AG09319 (cell line): ENCODE results near the gene B3GLCT.

Source experiments
- DNase-seq: peaks from one replicate; pipeline ENCODE4 v3.0.0-alpha.2; 2010; ENCODE audit warnings: low read depth; ENCODE audit errors: extremely low read depth
- CTCF ChIP-seq: IDR thresholded peaks from 2 replicates; pipeline ENCODE4 v1.5.1; 2011; ENCODE audit warnings: low read depth, mild to moderate bottlenecking, inconsistent platforms, low read length, moderate library complexity

B3GLCT gene

GRCh38 chr13:31184451-31184850, 15.3 kb upstream of the B3GLCT start:
- no peak for DNase-seq
- no peak for TF ChIP-seq CTCF

- no peak for DNase-seq
Measured at GRCh38 chr13:31184981-31185645, 14.7 kb upstream of the B3GLCT start.

GRCh38 chr13:31191748-31192147, 8.0 kb upstream of the B3GLCT start:
- TF ChIP-seq CTCF, result no peak
- DNase-seq, result no peak

More at GRCh38 chr13:31184981-31185645, 14.7 kb upstream of the B3GLCT start:
- no peak for TF ChIP-seq CTCF

- TF ChIP-seq CTCF, result no peak
- DNase-seq, result no peak
Measured at GRCh38 chr13:31192306-31192705, 7.5 kb upstream of the B3GLCT start.

GRCh38 chr13:31195616-31196015, 4.2 kb upstream of the B3GLCT start:
- TF ChIP-seq CTCF, result no peak

GRCh38 chr13:31196992-31197391, 2.8 kb upstream of the B3GLCT start:
- no peak for TF ChIP-seq CTCF

More at GRCh38 chr13:31195616-31196015, 4.2 kb upstream of the B3GLCT start:
- no peak for DNase-seq

GRCh38 chr13:31198519-31198918, 1.3 kb upstream of the B3GLCT start:
- no peak for DNase-seq
- TF ChIP-seq CTCF, result no peak

More at GRCh38 chr13:31196992-31197391, 2.8 kb upstream of the B3GLCT start:
- DNase-seq, result no peak
